ENCODE data around the gene FOXD1.

- no peak for TF ChIP-seq CTCF (IDR thresholded peaks at IDR 0.05)
- TF ChIP-seq POLR2A (IDR thresholded peaks at IDR 0.05) = no peak
Observed at GRCh38 chr5:73490088-73490487, 41.5 kb upstream of the FOXD1 start.
